GM18861 (cell line): ENCODE data around the gene LCE2B.
"Not testable (repeated sequence)": the region's sequence is repeated elsewhere in the genome, so short reads cannot be mapped to it uniquely, and the experiment has no call there.

ENCODE experiments used
- ATAC-seq: cut with Tn5 transposase; IDR thresholded peaks from one replicate; pipeline ENCODE4 v1.9.1; 2021; ENCODE audit not compliant: unreplicated experiment

LCE2B gene

GRCh38 chr1:152685823-152686222 lies at the start of gene LCE2B:
TSS of gene LCE2B (plus strand) at chr1:152686123. CDS start at chr1:152686844, 721 bp downstream.
- ATAC-seq: not testable (repeated sequence)

GRCh38 chr1:152640351-152640750 lies 45.6 kb upstream of the LCE2B start:
- no peak for ATAC-seq

GRCh38 chr1:152643945-152644344 lies 42.0 kb upstream of the LCE2B start:
- no peak for ATAC-seq

GRCh38 chr1:152645146-152645545 lies 40.8 kb upstream of the LCE2B start:
- ATAC-seq: no peak

- no peak for ATAC-seq
Measured at GRCh38 chr1:152646656-152647055, 39.3 kb upstream of the LCE2B start.

GRCh38 chr1:152654110-152654509 lies 31.8 kb upstream of the LCE2B start:
- ATAC-seq: no peak

GRCh38 chr1:152656459-152656858 lies 29.5 kb upstream of the LCE2B start:
- ATAC-seq: no peak

- no peak for ATAC-seq
Measured at GRCh38 chr1:152657677-152658076, 28.2 kb upstream of the LCE2B start.

- ATAC-seq: no peak
Measured at GRCh38 chr1:152658649-152659048, 27.3 kb upstream of the LCE2B start.

GRCh38 chr1:152663098-152663497 lies 22.8 kb upstream of the LCE2B start, which contains the start of gene LCE2D:
TSS of gene LCE2D (plus strand) at chr1:152663380. CDS start at chr1:152664106, 726 bp downstream.
- ATAC-seq: no peak

- ATAC-seq: not testable (repeated sequence)
Measured at GRCh38 chr1:152666171-152666570, 19.8 kb upstream of the LCE2B start.

GRCh38 chr1:152667648-152668047 lies 18.3 kb upstream of the LCE2B start:
- no peak for ATAC-seq

- ATAC-seq: no peak
Measured at GRCh38 chr1:152673016-152673415, 12.9 kb upstream of the LCE2B start.

- ATAC-seq: not testable (repeated sequence)
Measured at GRCh38 chr1:152674983-152675382, 10.9 kb upstream of the LCE2B start, which contains the start of gene LCE2C. TSS of gene LCE2C (plus strand) at chr1:152675279. CDS start at chr1:152676016, 737 bp downstream.

GRCh38 chr1:152679459-152679858 lies 6.5 kb upstream of the LCE2B start:
- no peak for ATAC-seq

- ATAC-seq: no peak
Measured at GRCh38 chr1:152681616-152682015, 4.3 kb upstream of the LCE2B start.

- no peak for ATAC-seq
Measured at GRCh38 chr1:152683846-152684245, 2.1 kb upstream of the LCE2B start.

GRCh38 chr1:152697701-152698600 lies 12.0 kb downstream of the LCE2B start, which contains the start of gene LCE2A:
TSS of gene LCE2A (plus strand) at chr1:152698345. CDS start at chr1:152698902, 557 bp downstream.
- no peak for ATAC-seq

GRCh38 chr1:152699746-152700145 lies 13.8 kb downstream of the LCE2B start:
- ATAC-seq: no peak

GRCh38 chr1:152707860-152708259 lies 21.9 kb downstream of the LCE2B start, which contains the start of gene LCE4A:
TSS of gene LCE4A (plus strand) at chr1:152708160. CDS start at chr1:152709076, 916 bp downstream.
- ATAC-seq: no peak

GRCh38 chr1:152718238-152718637 lies 32.3 kb downstream of the LCE2B start:
- no peak for ATAC-seq

GRCh38 chr1:152725261-152725660 lies 39.3 kb downstream of the LCE2B start:
- ATAC-seq: no peak
